GM21737 (cell line): Measurements from ENCODE around the gene CDC42BPB.
"Not testable (repeated sequence)": the region's sequence is repeated elsewhere in the genome, so short reads cannot be mapped to it uniquely, and the experiment has no call there.

Experiments
- ATAC-seq: cut with Tn5 transposase; IDR thresholded peaks from one replicate; pipeline ENCODE4 v1.9.1; 2021; ENCODE audit warnings: mild to moderate bottlenecking, moderate library complexity; ENCODE audit not compliant: unreplicated experiment

The CDC42BPB gene

DNA sequence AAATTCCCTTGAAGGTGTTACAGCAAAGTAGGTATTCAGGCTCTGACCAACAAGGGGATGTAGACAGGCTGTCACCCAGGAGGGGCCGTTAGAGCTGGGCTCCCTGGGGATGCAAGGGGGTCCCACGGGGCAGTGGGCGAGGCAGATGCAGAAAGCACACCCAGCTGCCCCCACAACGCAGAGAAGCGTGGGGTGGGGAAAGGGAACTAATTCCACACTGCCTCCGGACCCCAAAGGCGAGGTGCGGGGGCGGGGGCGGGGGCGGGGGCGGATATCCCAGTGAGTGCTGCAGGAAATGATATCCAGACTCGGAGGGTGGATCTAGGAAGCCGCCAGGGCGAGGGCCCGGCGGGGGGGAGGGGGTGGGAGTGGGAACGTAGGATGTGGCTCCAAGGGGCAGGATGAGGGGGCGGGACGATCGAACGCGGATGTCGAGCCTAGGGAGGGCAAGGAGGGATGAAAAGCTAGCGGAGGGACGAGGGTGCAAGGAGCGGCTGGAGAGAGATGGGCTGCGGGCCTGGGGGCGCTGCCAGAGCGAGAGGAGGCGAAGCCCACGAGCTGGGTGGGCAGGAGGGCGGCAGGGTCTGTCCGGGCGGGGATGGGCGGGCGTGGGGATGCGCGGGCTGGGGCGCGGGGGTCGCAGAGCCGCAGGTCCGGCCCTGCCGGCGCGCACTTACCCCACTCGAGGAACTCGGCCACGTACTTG lies 874 bp downstream of the CDC42BPB start:
- ATAC-seq: peak; percentile 8

DNA sequence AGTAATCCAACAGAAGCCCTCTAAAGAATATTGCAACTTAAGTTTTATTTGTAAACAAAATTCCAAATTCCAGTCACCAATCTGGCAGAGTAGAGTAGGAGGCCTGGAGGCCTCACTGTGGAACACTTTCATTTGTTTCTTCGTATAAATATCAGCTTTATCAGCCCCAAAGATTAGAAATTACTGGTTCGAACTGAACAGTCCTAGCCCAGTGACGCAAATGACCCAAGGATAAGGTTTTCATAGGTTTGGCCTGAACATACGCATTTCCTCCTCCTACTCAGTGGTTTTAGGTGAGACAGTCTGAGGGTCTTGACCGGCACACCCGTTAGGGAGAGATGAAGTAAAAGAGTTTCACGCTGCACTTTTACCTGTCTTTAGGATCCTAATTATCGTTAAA lies 1.7 kb downstream of the CDC42BPB start:
- no peak for ATAC-seq

DNA sequence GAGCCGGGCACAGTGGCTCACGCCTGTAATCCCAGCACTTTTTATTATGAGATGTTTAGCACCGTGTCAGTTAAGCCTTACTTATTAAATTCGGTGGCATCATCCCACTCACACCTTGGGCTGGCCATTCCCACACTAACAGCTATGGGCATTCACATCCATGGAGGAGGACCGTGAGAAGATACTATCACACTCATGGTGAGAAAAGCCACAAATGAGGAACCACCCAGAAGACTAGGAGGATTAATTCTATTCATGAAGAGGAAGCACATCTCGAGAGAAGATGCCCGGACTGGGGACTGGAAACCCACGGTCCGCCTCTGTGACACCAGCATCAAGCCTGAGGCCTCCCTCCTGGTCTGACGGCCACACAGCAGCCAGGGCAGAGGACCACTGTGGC lies 4.9 kb downstream of the CDC42BPB start:
- no peak for ATAC-seq

DNA sequence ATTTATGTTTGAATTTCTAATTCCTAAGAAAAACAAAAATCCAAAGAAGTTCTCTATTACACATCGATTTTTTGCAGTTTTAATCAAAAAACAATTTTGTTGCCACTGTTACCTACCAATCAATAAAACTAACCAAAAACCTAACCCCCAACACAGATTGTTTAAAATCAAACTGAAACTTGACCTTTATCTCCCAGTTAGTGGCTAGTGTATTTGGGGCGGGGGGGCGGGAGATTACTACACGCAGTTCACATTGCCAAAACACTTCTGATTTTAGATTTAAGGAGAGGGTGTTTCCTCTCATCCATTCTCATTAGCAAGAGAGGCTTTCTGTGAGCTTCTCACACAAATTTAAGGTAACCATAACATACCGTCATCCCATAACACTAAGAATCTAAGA lies 6.4 kb downstream of the CDC42BPB start:
- ATAC-seq: no peak

DNA sequence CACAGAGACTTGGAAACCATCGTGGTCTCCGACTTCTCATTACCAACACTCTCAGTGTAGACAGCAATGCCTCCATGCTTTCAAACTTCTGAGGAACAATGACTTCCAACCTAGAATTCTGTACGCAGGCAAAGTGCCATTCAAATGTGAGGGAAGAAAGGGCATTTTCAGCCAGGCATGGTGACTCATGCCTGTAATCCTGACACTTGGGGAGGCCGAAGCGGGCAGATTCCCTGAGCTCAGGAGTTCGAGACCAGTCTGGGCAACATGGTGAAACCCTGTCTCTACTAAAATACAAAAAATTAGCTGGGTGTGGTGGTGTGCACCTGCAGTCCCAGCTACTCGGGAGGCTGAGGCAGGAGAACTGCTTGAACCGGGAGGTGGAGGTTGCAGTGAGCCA lies 9.9 kb downstream of the CDC42BPB start:
- not testable (repeated sequence) for ATAC-seq

DNA sequence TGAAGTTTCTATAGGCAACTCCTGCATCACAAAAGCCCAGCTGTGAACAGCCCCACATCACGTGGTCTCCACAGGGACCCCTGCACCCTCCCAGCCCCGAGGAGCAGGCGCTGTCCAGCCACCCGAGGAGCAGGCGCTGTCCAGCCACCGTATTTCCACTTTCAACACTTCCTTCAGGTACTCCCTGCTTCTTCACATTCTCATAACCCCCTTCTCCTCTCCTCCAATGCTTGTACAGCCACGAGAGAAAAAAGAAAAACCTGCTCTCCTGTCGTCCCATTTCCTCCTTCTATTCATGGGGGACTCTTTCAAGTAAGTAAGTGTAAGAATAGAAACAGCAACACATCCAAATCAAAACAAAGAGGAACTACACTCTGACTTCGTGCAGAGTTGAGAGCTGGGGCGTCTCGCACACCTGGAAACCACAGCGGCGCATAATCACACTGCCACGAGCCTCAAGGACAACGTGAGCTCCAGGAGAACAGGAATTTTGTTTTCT lies 11.9 kb downstream of the CDC42BPB start:
- ATAC-seq: no peak

DNA sequence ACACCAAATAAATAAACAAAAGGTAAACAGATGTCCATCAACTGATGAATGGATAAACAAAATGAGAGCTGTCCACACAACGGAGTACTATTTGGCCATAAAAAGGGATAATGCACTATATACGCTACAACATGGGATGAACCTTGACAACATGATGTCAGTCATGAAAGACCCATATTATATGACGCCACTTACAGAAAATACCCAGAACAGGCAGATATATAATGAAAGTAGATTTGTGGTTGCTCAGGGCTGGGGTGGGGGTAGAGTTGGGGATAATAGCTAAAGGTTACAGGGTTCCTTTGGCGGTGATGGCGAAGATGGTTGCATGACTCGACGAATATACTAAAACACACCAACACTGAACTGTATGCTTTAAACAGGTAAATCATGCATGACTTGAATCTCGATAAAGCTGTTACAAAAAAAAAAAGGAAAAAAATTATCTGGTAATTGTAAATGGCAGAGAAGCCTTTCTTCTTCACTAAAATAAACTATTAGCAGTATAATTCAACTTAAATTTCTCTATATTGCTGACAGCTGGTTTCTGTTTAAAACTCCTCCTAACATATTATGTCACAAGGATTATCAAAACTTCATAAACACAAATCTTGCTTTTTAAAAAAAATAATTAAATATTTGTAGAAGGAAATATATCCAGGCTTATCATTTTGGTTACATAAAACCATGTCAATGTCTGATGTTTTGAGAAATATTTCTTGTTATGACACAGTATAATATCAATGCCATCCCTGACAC lies 13.9 kb downstream of the CDC42BPB start:
- no peak for ATAC-seq

DNA sequence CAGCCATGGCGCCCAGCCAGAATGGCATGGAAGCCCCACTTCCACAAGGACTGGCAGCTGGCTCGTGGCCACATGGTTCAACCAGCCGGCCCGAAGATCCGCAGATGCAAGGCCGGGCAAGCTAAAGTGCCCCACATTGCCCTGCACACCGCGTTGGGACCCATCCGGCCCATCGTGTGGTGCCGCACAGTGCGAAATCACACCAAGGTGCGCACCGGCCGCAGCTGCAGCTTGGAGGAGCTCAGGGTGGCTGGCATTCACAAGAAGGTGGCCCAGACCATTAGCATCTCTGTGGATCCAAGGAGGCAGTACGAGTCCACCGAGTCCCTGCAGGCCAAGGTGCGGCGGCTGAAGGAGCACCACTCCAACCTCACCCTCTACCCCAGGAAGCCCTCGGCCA lies 15.9 kb downstream of the CDC42BPB start:
- no peak for ATAC-seq

DNA sequence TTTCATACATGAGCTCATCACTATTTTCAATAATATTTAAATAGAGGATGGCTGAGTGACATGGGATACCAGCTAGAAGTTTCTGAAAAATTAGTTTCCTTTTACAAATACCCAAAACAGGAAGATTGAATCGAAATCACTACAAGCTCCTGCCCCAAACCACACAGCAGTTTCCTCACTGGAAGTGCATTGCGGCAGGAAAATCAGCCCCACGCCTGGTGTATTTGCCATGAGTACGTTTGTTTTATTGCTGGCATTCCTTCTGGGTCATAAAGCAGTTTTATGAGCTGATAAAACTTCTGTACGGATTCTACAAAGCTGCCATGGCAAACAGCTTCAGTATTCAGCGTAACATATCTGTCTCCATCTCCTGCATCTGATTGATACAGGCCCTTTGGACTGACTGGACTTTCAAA lies 23.7 kb downstream of the CDC42BPB start:
- no peak for ATAC-seq

DNA sequence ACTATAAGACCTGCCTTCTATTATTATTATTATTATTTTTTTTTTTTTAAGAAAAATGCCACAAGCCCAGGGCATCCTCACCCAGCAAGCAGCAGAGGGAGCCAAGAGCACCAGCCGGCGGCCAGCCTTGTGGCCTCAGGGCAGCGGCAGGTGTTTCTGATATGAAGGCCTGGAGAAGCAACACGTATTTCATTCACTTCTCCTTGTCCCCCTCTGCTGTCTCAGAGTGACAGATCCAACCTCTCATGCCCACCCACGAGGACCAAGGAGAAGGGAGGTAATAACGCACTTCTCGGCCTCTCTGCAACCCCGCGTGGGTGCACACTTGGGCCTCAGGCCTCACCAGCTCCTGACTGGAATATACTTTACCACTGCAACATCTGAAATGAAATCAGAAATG lies 25.4 kb downstream of the CDC42BPB start:
- ATAC-seq: no peak

DNA sequence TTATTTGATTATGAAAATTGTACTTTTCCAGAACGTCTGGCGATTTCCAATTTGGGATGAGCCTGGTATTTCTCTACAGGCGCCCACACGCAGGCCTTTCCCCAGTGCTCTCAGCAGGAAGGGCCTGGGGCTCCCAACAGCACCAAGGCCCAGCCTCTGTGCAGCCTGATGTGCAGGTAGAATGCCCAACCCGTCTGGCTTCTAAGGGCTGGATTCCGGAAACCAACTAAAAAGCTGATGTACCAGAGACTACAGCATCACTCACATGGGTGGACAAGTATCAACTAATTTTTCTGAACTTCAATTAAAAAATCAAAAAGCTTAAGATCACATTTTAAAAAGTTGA lies 25.8 kb downstream of the CDC42BPB start:
- no peak for ATAC-seq

DNA sequence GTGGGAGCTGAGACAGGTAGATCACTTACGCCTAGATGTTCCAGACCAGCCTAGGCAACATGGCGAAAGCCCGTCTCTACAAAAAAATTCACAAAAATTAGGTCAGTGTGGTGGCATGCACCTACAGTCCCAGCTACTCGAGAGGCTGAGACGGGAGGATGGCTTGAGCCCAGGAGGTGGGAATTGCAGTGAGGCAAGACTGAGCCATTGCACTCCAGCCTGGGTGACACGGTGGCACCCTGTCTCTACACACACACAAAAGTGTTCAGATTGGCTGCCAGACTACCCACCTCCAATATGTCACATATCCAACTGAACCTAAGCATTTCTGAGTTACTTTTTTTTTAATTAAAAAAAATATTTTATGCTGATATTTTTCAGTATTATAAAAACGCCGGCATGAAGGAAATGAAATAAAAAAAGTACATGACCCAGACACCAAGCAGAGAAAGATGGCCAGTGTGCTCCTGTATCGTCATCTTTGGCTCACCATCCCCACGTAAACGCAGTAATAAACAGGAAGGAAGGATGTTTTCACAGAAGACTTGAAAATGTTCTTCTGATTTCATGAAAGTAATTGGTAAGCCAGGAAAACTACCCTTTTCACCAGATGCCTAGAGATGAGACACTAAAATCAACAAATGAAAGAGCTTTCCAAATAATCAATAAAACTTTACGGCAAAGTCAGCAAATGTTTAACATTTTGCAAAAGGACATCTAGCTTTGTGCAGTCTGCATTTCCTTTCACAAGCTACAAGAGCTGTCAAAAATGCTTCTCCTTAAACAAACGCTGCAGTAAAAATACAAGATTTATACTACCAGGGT lies 26.4 kb downstream of the CDC42BPB start:
- no peak for ATAC-seq

DNA sequence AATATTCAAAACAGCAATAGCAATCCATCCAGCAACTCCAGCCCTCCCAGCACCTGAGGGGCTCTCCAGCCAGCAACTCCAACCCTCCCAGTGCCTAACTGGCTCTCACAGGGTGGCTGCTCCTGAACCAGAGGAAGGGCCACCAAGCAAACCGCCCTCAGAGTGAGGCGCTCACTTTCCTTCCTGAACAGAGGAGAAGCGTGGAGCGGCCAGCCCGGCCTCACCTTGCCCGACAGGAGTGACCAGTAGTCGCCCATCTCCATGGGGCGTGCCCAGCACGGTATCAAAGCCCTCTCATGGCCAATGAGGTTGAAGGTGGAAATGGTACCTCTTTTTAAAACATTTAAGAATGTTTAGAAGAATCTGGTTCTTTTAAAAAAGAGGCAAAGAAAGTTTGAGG lies 27.4 kb downstream of the CDC42BPB start:
- ATAC-seq: no peak

DNA sequence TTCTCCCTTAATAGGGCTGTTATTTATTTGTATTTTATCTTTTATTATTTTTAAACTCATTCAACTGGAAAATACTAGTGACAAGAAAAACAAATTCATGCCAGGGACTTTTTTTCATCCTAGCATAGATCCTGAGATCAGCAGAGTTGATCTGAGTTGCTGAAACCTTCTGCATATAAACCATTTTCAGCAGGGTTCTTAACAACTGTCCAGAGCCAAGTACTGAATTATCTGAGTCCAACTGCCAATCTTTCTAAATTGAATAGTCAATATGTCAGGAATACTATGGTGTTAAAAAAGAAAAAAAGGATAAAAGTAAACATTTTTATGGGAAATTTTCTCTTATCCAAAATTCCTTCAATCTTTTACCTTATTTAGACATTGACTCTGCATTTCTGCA lies 28.6 kb downstream of the CDC42BPB start:
- ATAC-seq: no peak

DNA sequence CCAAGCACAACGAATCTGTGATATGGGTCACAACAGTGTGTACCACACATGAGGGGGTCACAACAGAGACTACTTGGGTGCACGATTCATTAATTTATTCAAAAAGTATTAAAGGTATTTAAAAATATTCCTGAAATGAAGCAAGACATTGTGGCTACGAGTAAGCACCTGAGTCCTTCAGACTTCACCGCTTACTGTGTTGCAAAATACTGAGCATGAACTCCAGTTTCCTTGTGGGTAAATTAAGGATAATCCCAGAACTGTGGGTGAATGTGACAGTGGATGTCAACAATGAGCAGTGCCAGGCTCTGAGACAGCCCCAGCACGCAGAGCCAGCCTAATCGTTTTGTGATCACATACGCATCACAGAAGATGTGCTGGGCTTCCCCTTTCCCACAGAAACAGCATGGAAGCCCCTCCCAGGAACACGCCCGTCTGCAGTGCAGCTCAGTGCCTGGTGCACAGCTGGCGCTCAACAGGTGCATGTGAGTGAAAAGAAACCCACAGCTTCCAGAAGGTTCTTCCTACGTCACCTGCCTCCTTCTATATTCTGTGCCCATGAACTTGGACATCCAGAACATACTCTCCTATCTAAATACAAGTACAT lies 29.1 kb downstream of the CDC42BPB start:
- ATAC-seq: no peak

DNA sequence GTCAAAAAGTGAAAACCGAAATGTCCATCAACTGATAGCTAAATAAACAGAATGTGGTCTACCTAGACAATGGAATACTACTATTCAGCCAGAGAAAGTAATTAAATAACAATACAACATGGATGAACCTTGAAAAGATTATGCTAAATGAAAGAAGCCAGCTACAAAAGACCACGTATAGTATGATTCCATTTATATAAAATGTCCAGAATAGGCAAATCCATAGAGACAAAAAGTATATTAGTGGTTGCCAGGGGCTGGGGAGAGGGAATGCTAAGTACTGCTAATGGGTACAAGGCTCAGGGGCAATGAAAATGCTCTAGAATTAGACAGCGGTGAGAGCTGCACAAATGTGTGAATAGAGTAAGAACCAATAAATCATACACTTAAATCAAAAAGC lies 29.9 kb downstream of the CDC42BPB start:
- ATAC-seq: no peak

DNA sequence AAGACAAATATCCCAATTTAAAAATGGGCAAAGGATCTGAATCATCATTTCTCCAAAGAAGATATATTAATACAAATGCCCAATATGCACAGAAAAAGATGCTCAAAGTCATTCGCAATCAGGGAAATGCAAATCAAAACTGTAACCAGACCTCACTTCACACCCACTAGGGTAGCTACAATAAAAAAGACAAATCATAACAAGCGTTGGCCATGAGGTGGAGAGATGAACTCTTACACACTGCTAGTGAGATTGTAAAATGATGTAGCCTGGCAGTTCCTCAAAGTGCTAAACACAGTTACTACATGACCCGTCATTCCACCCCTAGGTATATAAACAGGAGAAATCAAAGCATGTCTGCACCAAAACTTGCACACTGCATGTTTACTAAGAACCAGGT lies 30.4 kb downstream of the CDC42BPB start:
- no peak for ATAC-seq

DNA sequence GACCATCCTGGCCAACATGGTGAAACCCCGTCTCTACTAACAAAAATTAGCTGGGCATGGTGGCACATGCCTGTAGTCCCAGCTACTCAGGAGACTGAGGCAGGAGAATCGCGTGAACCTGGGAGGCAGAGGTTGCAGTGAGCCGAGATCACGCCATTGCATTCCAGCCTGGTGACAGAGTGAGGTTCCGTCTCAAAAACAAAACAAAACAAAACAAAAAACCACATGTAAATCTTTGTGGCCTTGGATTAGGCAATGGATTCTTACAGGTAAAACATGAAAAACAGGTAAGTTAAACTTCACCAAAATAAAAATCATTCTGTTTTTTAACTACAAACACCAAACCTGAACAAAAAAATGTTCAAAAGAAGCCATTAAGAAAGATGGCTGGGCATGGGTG lies 31.2 kb downstream of the CDC42BPB start:
- not testable (repeated sequence) for ATAC-seq

DNA sequence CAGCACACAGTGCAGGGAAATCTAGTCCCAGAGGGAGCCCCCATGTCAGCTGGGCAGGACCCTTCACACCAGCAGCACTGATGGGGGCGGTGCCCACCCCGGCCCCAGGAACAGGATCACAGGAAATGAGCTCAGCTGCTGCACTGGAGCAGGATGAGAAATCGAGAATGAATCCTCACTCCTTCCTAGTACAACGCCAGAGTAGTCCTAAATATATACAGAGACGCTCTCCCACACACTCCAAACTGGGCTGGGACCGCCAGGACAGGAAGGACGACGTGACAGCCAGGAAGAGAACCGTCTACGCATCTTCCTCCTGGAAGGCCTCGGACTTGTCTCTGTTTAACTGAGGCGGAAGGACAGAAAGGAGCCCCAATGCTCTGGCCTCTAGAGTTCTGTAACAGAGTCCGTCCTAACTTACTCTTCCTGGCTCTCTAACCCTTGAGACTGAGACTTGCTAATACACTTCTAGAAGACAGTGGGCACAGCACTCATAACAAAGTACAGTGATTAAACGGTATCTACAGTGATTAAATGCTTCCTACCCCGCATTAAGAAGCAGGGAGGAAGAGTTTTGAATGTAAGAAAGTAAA lies 33.4 kb downstream of the CDC42BPB start:
- no peak for ATAC-seq

DNA sequence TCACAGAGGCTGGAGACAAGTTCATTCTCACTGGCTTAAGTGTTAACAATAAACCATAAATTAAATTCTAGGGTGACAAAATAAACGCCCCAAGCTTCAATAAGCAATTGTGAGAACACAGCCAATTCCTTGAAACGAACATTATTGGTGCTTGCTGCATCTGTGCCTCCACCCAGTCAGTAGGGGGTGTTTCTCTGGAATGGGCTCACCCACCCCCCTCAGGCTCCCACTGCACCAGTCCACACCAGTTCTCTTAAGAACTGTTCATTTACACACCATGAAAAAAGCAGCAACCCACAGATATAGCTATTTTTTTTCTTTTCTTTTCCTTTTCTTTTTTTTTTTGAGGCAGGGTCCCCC lies 34.7 kb downstream of the CDC42BPB start:
- no peak for ATAC-seq
